ENCODE measurements around the gene TBKBP1. TPM values are rescaled to one million over a fixed set of nuclear protein-coding genes. Genes with fewer than 3 reads are reported as not detected.
A peak's percentile ranks its signal among the peaks of the same experiment; 100 is the strongest.
"Not testable (repeated sequence)": the region's sequence is repeated elsewhere in the genome, so short reads cannot be mapped to it uniquely, and the experiment has no call there.

The TBKBP1 gene
- total RNA-seq, 1 donor from 2014 or later: 3.0 TPM

GRCh38 chr17:47736501-47737495, 42.8 kb downstream of the TBKBP1 start:
- no peak overlapping the region for H3K4me3 Mint-ChIP-seq
- H3K36me3 ChIP-seq: no peaks in the 10 kb centered on the region
- peaks cover 11% of the 10 kb centered on the region for H4K20me1 ChIP-seq (ENCODE audit: low read depth)
- peaks cover 64% of the 10 kb centered on the region for H3K27me3 ChIP-seq
- H3K36me3 Mint-ChIP-seq: no peaks in the 10 kb centered on the region
- no peak overlapping the region for H2AFZ ChIP-seq (replicated peaks)
- no peaks in the 10 kb centered on the region for H3K79me2 ChIP-seq (ENCODE audit: low read depth)
- H3K4me1 Mint-ChIP-seq: peaks cover 9% of the 10 kb centered on the region
- H3K27me3 Mint-ChIP-seq (ENCODE audit: insufficient read depth, low read depth): peaks cover 48% of the 10 kb centered on the region
- H3K27ac Mint-ChIP-seq: no peak overlapping the region
- H3K9me3 ChIP-seq (ENCODE audit: low read depth): no peaks in the 10 kb centered on the region
- H3F3A ChIP-seq (ENCODE audit: low read depth): no peaks in the 10 kb centered on the region
- H3K9me3 Mint-ChIP-seq: peaks cover 3% of the 10 kb centered on the region
- no peak overlapping the region for H3K4me3 ChIP-seq
- peak; percentile 39 for DNase-seq (ENCODE audit: low spot score)
- peaks cover 5% of the 10 kb centered on the region for H3K4me1 ChIP-seq
- no peak overlapping the region for H3K4me2 ChIP-seq
- no peak overlapping the region for H3K27ac ChIP-seq
- no peak for TF ChIP-seq EZH2phosphoT487 (IDR thresholded peaks at IDR 0.05)
- peak; percentile 52 for TF ChIP-seq EZH2 (IDR thresholded peaks at IDR 0.05)
- H3K9ac ChIP-seq: no peak overlapping the region

GRCh38 chr17:47738178-47738577, 44.2 kb downstream of the TBKBP1 start:
- TF ChIP-seq EZH2 (IDR thresholded peaks at IDR 0.05): no peak
- no peak for TF ChIP-seq CTCF (IDR thresholded peaks at IDR 0.05)
- TF ChIP-seq EZH2phosphoT487 (IDR thresholded peaks at IDR 0.05): no peak
- no peaks in the 10 kb centered on the region for H3K36me3 Mint-ChIP-seq
- Histone ChIP-seq H3K9me3 (ENCODE audit: low read depth) (no peaks in the 10 kb centered on the region), H3K36me3 (no peaks in the 10 kb centered on the region), H3K27me3 (peaks cover 57% of the 10 kb centered on the region), H3K9ac (no peak overlapping the region), H3K4me2 (no peak overlapping the region), H3K4me3 (no peak overlapping the region), H4K20me1 (ENCODE audit: low read depth) (no peaks in the 10 kb centered on the region), H2AFZ (replicated peaks) (no peak overlapping the region), H3K27ac (no peak overlapping the region), H3K79me2 (ENCODE audit: low read depth) (no peaks in the 10 kb centered on the region), H3K4me1 (peaks cover 5% of the 10 kb centered on the region), H3F3A (ENCODE audit: low read depth) (no peaks in the 10 kb centered on the region)
- peaks cover 42% of the 10 kb centered on the region for H3K27me3 Mint-ChIP-seq (ENCODE audit: insufficient read depth, low read depth)
- H3K9me3 Mint-ChIP-seq: peaks cover 3% of the 10 kb centered on the region
- no peak for DNase-seq (ENCODE audit: low spot score)
- no peak overlapping the region for H3K4me3 Mint-ChIP-seq
- peaks cover 3% of the 10 kb centered on the region for H3K4me1 Mint-ChIP-seq
- no peak overlapping the region for H3K27ac Mint-ChIP-seq

GRCh38 chr17:47739150-47739549, 45.2 kb downstream of the TBKBP1 start:
- TF ChIP-seq EZH2phosphoT487 (IDR thresholded peaks at IDR 0.05) (no peak), CTCF (IDR thresholded peaks at IDR 0.05) (no peak), EZH2 (IDR thresholded peaks at IDR 0.05) (no peak)
- Histone ChIP-seq H3K79me2 (ENCODE audit: low read depth) (no peaks in the 10 kb centered on the region), H3K36me3 (no peaks in the 10 kb centered on the region), H3K4me1 (peaks cover 5% of the 10 kb centered on the region), H3K4me2 (no peak overlapping the region), H3F3A (ENCODE audit: low read depth) (no peaks in the 10 kb centered on the region), H3K9me3 (ENCODE audit: low read depth) (no peaks in the 10 kb centered on the region), H3K27ac (no peak overlapping the region), H3K4me3 (no peak overlapping the region), H4K20me1 (ENCODE audit: low read depth) (no peaks in the 10 kb centered on the region), H3K9ac (no peak overlapping the region), H2AFZ (replicated peaks) (no peak overlapping the region), H3K27me3 (peaks cover 47% of the 10 kb centered on the region)
- H3K27ac Mint-ChIP-seq: no peak overlapping the region
- peaks cover 40% of the 10 kb centered on the region for H3K27me3 Mint-ChIP-seq (ENCODE audit: insufficient read depth, low read depth)
- no peaks in the 10 kb centered on the region for H3K4me1 Mint-ChIP-seq
- H3K36me3 Mint-ChIP-seq: no peaks in the 10 kb centered on the region
- no peaks in the 10 kb centered on the region for H3K9me3 Mint-ChIP-seq
- DNase-seq (ENCODE audit: low spot score): no peak
- H3K4me3 Mint-ChIP-seq: no peak overlapping the region

- H3K27me3 Mint-ChIP-seq (ENCODE audit: insufficient read depth, low read depth): peaks cover 36% of the 10 kb centered on the region
- not testable (repeated sequence) for H3K4me1 Mint-ChIP-seq; H3K36me3 Mint-ChIP-seq; H3K4me3 Mint-ChIP-seq; H3K27ac ChIP-seq; H3K4me3 ChIP-seq; H4K20me1 ChIP-seq (ENCODE audit: low read depth); H3K36me3 ChIP-seq; H3K79me2 ChIP-seq (ENCODE audit: low read depth); H3K9me3 ChIP-seq (ENCODE audit: low read depth); H3K4me1 ChIP-seq; H2AFZ ChIP-seq (replicated peaks); H3K27ac Mint-ChIP-seq; H3K9ac ChIP-seq; H3K9me3 Mint-ChIP-seq; H3F3A ChIP-seq (ENCODE audit: low read depth); H3K4me2 ChIP-seq; DNase-seq (ENCODE audit: low spot score)
- H3K27me3 ChIP-seq: peaks cover 39% of the 10 kb centered on the region
These were observed 46.0 kb downstream of the TBKBP1 start for GRCh38 chr17:47739945-47740344.

Measured in neural progenitor cell (in vitro differentiated cells).